ENCODE measurements around the gene CARNS1.

DNA sequence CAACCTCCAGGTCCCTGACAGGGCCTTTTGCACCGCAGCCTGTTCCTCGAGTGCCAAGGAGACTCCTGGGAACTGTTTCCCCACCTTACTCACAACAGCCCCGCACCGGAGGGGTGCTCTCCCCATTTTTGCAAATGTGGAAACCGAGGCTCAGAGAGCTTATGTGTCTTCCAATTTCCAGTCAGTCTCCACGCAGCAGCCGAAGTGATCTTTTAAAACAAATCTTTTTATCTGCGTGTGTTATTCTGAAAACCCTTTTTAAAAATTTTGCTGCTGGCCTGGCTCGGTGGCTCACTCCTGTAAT is 54.0 kb downstream of the CARNS1 start:
- TF ChIP-seq, protein P1, sequence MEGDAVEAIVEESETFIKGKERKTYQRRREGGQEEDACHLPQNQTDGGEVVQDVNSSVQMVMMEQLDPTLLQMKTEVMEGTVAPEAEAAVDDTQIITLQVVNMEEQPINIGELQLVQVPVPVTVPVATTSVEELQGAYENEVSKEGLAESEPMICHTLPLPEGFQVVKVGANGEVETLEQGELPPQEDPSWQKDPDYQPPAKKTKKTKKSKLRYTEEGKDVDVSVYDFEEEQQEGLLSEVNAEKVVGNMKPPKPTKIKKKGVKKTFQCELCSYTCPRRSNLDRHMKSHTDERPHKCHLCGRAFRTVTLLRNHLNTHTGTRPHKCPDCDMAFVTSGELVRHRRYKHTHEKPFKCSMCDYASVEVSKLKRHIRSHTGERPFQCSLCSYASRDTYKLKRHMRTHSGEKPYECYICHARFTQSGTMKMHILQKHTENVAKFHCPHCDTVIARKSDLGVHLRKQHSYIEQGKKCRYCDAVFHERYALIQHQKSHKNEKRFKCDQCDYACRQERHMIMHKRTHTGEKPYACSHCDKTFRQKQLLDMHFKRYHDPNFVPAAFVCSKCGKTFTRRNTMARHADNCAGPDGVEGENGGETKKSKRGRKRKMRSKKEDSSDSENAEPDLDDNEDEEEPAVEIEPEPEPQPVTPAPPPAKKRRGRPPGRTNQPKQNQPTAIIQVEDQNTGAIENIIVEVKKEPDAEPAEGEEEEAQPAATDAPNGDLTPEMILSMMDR (IDR thresholded peaks at IDR 0.05), result peak in 1 of 3 experiments; percentile 2
- no peak for TF ChIP-seq POLR2A (IDR thresholded peaks at IDR 0.05)
- TF ChIP-seq POLR2AphosphoS5 (IDR thresholded peaks at IDR 0.05; ENCODE audit: insufficient read depth in 1 of 2, low read depth in 1 of 2), result no peak
